Measurements from ENCODE around the gene COX7C. TPM values are rescaled to one million over a fixed set of nuclear protein-coding genes. Genes with fewer than 3 reads are reported as not detected.

Gene COX7C
- polyA plus RNA-seq, 3 donors, result 342 to 575 (median 508) TPM

DNA sequence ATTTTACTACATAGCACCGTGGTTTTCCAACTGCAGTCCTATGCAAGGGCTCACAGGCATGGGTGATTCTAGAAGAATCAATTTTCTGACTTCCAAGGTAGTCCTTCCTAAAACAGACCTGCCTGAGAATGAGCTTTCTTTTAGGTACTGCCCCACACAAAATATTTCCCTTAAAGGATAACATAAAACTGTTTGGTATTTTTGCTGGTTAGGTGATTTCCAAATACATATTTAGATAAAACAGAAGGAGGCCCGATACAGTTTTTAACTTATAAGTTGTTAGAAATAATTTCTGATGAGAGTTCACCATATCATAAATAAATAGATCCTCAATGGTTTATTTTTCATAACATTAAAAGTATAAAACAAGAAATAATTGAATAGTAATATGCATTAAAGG, 46.4 kb downstream of the COX7C start:
- Mint-ChIP-seq H3K4me1 (no peaks in the 10 kb centered on the region), H3K36me3 (no peaks in the 10 kb centered on the region), H3K9me3 (peaks cover 0 to 4% (median 0%) of the 10 kb centered on the region in 7 donors), H3K4me3 (no peak overlapping the region), H3K27me3 (ENCODE audit: low read depth in 3 of 3) (peaks cover 0 to 4% (median 0%) of the 10 kb centered on the region in 3 donors), H3K27ac (no peak overlapping the region)
- Histone ChIP-seq H3K4me2 (replicated peaks; ENCODE audit: extremely low read depth, low read length, poor library complexity, severe bottlenecking) (no peak overlapping the region), H3K27ac (ENCODE audit: low read depth in 1 of 2, low read length in 2 of 2) (no peak overlapping the region), H3K4me3 (replicated peaks in 1 of 3; ENCODE audit: low read depth in 2 of 3, low read length in 3 of 3) (no peak overlapping the region), H3K36me3 (replicated peaks in 1 of 2; ENCODE audit: control insufficient read depth in 1 of 2, insufficient read depth in 2 of 2, low read length in 2 of 2) (no peaks in the 10 kb centered on the region), H3K27me3 (ENCODE audit: control insufficient read depth in 2 of 2, insufficient read depth in 2 of 2, low read length in 2 of 2) (no peaks in the 10 kb centered on the region), H2AFZ (ENCODE audit: insufficient read depth, low read depth, low read length, poor library complexity, severe bottlenecking) (no peak overlapping the region), H4K20me1 (ENCODE audit: insufficient read depth, low read length) (no peaks in the 10 kb centered on the region), H3K9me3 (replicated peaks in 1 of 2; ENCODE audit: control insufficient read depth in 1 of 2, insufficient read depth in 1 of 2, low read length in 2 of 2) (no peaks in the 10 kb centered on the region), H3K9ac (ENCODE audit: insufficient read depth, low read length, poor library complexity, severe bottlenecking) (no peak overlapping the region), H3K79me2 (ENCODE audit: insufficient read depth, low read length) (no peaks in the 10 kb centered on the region), H3K4me1 (ENCODE audit: control insufficient read depth in 1 of 2, insufficient read depth in 2 of 2, low read length in 2 of 2) (no peaks in the 10 kb centered on the region)
- no peak for DNase-seq
- TF ChIP-seq, protein P1, sequence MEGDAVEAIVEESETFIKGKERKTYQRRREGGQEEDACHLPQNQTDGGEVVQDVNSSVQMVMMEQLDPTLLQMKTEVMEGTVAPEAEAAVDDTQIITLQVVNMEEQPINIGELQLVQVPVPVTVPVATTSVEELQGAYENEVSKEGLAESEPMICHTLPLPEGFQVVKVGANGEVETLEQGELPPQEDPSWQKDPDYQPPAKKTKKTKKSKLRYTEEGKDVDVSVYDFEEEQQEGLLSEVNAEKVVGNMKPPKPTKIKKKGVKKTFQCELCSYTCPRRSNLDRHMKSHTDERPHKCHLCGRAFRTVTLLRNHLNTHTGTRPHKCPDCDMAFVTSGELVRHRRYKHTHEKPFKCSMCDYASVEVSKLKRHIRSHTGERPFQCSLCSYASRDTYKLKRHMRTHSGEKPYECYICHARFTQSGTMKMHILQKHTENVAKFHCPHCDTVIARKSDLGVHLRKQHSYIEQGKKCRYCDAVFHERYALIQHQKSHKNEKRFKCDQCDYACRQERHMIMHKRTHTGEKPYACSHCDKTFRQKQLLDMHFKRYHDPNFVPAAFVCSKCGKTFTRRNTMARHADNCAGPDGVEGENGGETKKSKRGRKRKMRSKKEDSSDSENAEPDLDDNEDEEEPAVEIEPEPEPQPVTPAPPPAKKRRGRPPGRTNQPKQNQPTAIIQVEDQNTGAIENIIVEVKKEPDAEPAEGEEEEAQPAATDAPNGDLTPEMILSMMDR (IDR thresholded peaks at IDR 0.05), result no peak
- intact Hi-C loops (cut with micrococcal nuclease), result no loop called here
- WGBS (ENCODE audit: insufficient coverage), result 100% methylated on average over 1 of the region's 2 CpGs

DNA sequence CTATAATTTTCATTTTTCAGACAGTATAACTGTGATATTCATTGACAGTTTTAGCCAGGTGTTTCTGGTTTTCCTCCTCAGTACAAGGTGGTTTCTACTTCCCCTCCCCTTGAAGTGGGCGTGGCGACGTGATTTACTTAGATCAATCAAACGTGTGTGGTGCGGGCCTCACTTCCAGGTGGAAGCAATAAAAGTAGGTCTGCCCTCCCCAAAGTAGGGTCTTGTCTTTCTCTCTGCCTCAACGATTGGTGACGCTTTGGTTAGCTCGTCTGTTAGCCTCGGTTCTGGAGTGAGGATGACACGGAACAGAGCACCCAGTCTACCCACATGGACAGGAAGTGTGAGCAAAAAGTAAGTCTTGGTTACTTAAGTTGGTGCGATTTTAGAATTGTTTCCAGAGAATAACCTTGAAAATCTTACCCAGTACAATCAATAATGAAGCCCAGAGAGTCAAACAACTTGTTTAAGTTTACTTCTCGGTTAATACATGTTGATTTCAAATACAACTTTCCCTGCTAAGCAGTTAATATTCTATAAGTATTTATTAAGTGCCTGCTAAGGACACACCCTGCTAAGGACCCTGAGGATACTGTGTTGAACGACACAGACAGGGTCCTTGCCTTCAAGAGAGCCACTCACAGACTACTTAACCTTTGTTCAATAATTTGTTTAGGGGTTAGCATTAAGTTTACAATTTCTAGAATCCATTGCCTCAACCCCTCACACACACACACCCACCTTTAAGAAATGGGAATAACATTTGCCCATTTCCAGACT, 48.4 kb downstream of the COX7C start:
- no CpG with 5 or more reads among the region's 13 CpGs for WGBS (ENCODE audit: insufficient coverage)
- Histone ChIP-seq H3K4me1 (ENCODE audit: control insufficient read depth in 1 of 2, insufficient read depth in 2 of 2, low read length in 2 of 2) (no peaks in the 10 kb centered on the region), H3K9ac (ENCODE audit: insufficient read depth, low read length, poor library complexity, severe bottlenecking) (no peak overlapping the region), H3K27ac (ENCODE audit: low read depth in 1 of 2, low read length in 2 of 2) (no peak overlapping the region), H2AFZ (ENCODE audit: insufficient read depth, low read depth, low read length, poor library complexity, severe bottlenecking) (no peak overlapping the region), H3K79me2 (ENCODE audit: insufficient read depth, low read length) (no peaks in the 10 kb centered on the region), H3K4me3 (replicated peaks in 1 of 3; ENCODE audit: low read depth in 2 of 3, low read length in 3 of 3) (no peak overlapping the region), H3K9me3 (replicated peaks in 1 of 2; ENCODE audit: control insufficient read depth in 1 of 2, insufficient read depth in 1 of 2, low read length in 2 of 2) (no peaks in the 10 kb centered on the region), H3K36me3 (replicated peaks in 1 of 2; ENCODE audit: control insufficient read depth in 1 of 2, insufficient read depth in 2 of 2, low read length in 2 of 2) (no peaks in the 10 kb centered on the region), H3K27me3 (ENCODE audit: control insufficient read depth in 2 of 2, insufficient read depth in 2 of 2, low read length in 2 of 2) (no peaks in the 10 kb centered on the region), H4K20me1 (ENCODE audit: insufficient read depth, low read length) (no peaks in the 10 kb centered on the region), H3K4me2 (replicated peaks; ENCODE audit: extremely low read depth, low read length, poor library complexity, severe bottlenecking) (no peak overlapping the region)
- no peak for DNase-seq
- no peak overlapping the region for H3K27ac Mint-ChIP-seq
- H3K27me3 Mint-ChIP-seq (ENCODE audit: low read depth in 3 of 3), result peaks cover 0 to 2% (median 2%) of the 10 kb centered on the region in 3 donors
- no peaks in the 10 kb centered on the region for H3K4me1 Mint-ChIP-seq
- H3K4me3 Mint-ChIP-seq, result no peak overlapping the region
- TF ChIP-seq, protein P1 (IDR thresholded peaks at IDR 0.05), result no peak
- no peaks in the 10 kb centered on the region for H3K36me3 Mint-ChIP-seq
- H3K9me3 Mint-ChIP-seq, result peaks cover 0 to 4% (median 0%) of the 10 kb centered on the region in 7 donors
- intact Hi-C loops (cut with micrococcal nuclease), result no loop called here

Data from CD14-positive monocyte (primary cell).